Bronchial epithelial cell (primary cell): Measurements from ENCODE around the gene STARD10. TPM values are rescaled to one million over a fixed set of nuclear protein-coding genes. Genes with fewer than 3 reads are reported as not detected.

Experiments used
- DNase-seq: peaks from one replicate; pipeline ENCODE4 v3.0.0-alpha.2; 2010; ENCODE audit warnings: low read depth
- FAIRE-seq: peaks from 2 replicates; lab custom pipeline; 2011; peaks lifted over from hg19 to GRCh38; lab: Jason Lieb, UNC
- H3K27me3 ChIP-seq: 2 replicates; pipeline ENCODE4 v1.5.1; 2011; ENCODE audit warnings: low read length; ENCODE audit not compliant: control insufficient read depth, insufficient read depth
- H3K36me3 ChIP-seq: 2 replicates; pipeline ENCODE4 v1.5.1; 2011; ENCODE audit warnings: low read length; ENCODE audit not compliant: control insufficient read depth, insufficient read depth
- H3K4me3 ChIP-seq: 2 replicates; pipeline ENCODE4 v1.5.1; 2011; ENCODE audit warnings: mild to moderate bottlenecking, low read depth, low read length, control low read depth
- CTCF ChIP-seq: IDR thresholded peaks from 2 replicates; pipeline ENCODE4 v1.5.1; 2011; ENCODE audit warnings: mild to moderate bottlenecking, moderate library complexity, low read length, control low read depth, inconsistent platforms; ENCODE audit not compliant: insufficient read depth, severe bottlenecking
- total RNA-seq: library from RNA; depleted of rRNA; stranded (reverse); fragments of >200 nt; gene quantifications from 2 replicates; pipeline ENCODE4 v1.2.1, GENCODE V29; 2014

The STARD10 gene
- 118 and 179 TPM in 2 replicates for total RNA-seq

- Histone ChIP-seq H3K4me3 (peak within 1 kb of the TSS; percentile 52), H3K27me3 (no peaks in the 10 kb centered on the region), H3K36me3 (no peaks in the 10 kb centered on the region)
- peak; percentile 97 for TF ChIP-seq CTCF
- DNase-seq, result peak; percentile 82
- FAIRE-seq, result no peak
Measured at GRCh38 chr11:72793425-72794367, at the start of gene STARD10. TSS of gene STARD10 (minus strand) at chr11:72794047. CDS start at chr11:72781181, 12,866 bp downstream.

- no peak for FAIRE-seq
- H3K27me3 ChIP-seq, result no peaks in the 10 kb centered on the region
- peaks cover 6% of the 10 kb centered on the region for H3K36me3 ChIP-seq
- no peak overlapping the region for H3K4me3 ChIP-seq
- no peak for DNase-seq
- TF ChIP-seq CTCF, result no peak
Measured at GRCh38 chr11:72842653-72843330, 48.9 kb upstream of the STARD10 start.

- Histone ChIP-seq H3K27me3 (no peaks in the 10 kb centered on the region), H3K4me3 (no peak overlapping the region), H3K36me3 (peaks cover 6% of the 10 kb centered on the region)
- FAIRE-seq (no peak), DNase-seq (no peak)
- no peak for TF ChIP-seq CTCF
Measured at GRCh38 chr11:72842126-72842525, 48.3 kb upstream of the STARD10 start.

GRCh38 chr11:72841397-72841796 lies 47.5 kb upstream of the STARD10 start:
- DNase-seq (no peak), FAIRE-seq (no peak)
- peaks cover 6% of the 10 kb centered on the region for H3K36me3 ChIP-seq
- TF ChIP-seq CTCF, result no peak
- H3K4me3 ChIP-seq, result no peak overlapping the region
- no peaks in the 10 kb centered on the region for H3K27me3 ChIP-seq

- FAIRE-seq (no peak), DNase-seq (peak; percentile 71)
- Histone ChIP-seq H3K36me3 (peaks cover 6% of the 10 kb centered on the region), H3K27me3 (no peaks in the 10 kb centered on the region), H3K4me3 (no peak overlapping the region)
- no peak for TF ChIP-seq CTCF
Measured at GRCh38 chr11:72840780-72841179, 46.9 kb upstream of the STARD10 start.
